ENCODE data around the gene ABTB2. TPM values are rescaled to one million over a fixed set of nuclear protein-coding genes. Genes with fewer than 3 reads are reported as not detected.

The ABTB2 gene
- total and polyA plus RNA-seq, 2 of the 8 experiments (the other 6 are each of a cell fraction or from before 2014, with no cell fraction given) = 7.7 to 10.2 TPM

DNA sequence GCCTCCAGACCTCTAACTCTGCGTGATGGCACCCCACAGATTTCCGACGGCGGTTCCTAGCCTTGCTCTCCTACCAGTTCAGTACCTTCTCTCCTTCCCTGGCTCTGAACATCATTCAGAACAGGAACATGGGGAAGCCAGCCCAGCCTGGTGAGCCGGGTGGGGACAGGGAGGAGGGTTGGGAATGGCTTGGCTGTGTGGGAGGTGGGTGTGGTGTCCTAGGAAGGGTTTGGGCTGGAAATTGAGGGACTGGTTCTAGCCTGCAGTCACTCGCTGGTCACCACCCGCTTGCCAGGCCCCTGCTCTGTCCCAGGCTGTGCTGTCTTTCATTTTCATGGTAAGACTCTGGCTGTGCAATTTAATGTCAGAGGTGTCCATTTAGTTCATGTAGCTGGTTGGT lies 218.5 kb downstream of the ABTB2 start:
- Histone ChIP-seq H2BK5ac (ENCODE audit: low read depth, low read length) (no peak overlapping the region), H3K9me3 (ENCODE audit: insufficient read depth in 2 of 2, low read depth in 1 of 2, low read length in 1 of 2) (no peaks in the 10 kb centered on the region), H2BK120ac (replicated peaks; ENCODE audit: low read depth, low read length) (no peak overlapping the region), H3K4me2 (ENCODE audit: insufficient read depth in 1 of 2, low read depth in 2 of 2, low read length in 2 of 2) (no peak overlapping the region), H3K4ac (replicated peaks; ENCODE audit: insufficient read length, low read depth, low read length) (no peak overlapping the region), H3K27me3 (replicated peaks in 1 of 4; ENCODE audit: control insufficient read depth in 3 of 4, extremely low read depth in 1 of 4, insufficient read depth in 3 of 4, low read length in 3 of 4) (no peaks in the 10 kb centered on the region), H4K20me1 (replicated peaks in 1 of 2; ENCODE audit: control insufficient read depth in 1 of 2, insufficient read depth in 2 of 2, low read length in 2 of 2) (peaks cover 2 to 4% of the 10 kb centered on the region in 2 experiments), H3K9ac (replicated peaks in 1 of 4; ENCODE audit: extremely low read depth in 1 of 4, low read depth in 3 of 4, low read length in 3 of 4) (no peak overlapping the region), H2BK15ac (ENCODE audit: low read length) (no peak overlapping the region), H2AK5ac (ENCODE audit: low read depth, low read length) (no peak overlapping the region), H3K4me1 (replicated peaks in 1 of 4; ENCODE audit: control insufficient read depth in 3 of 4, insufficient read depth in 4 of 4, low read length in 3 of 4) (no peaks in the 10 kb centered on the region), H3K79me2 (ENCODE audit: control insufficient read depth in 1 of 2, insufficient read depth in 2 of 2, low read length in 2 of 2) (no peaks in the 10 kb centered on the region), H3K18ac (ENCODE audit: extremely low read depth, low read length) (no peak overlapping the region), H3K56ac (replicated peaks; ENCODE audit: insufficient read length, low read depth, low read length) (no peak overlapping the region), H3K36me3 (ENCODE audit: control insufficient read depth in 2 of 4, insufficient read depth in 4 of 4, low read length in 3 of 4) (peaks cover 44 to 82% (median 67%) of the 10 kb centered on the region in 4 experiments), H3K23ac (ENCODE audit: insufficient read length) (no peak overlapping the region), H2BK12ac (ENCODE audit: low read depth, low read length) (no peak overlapping the region), H2BK20ac (ENCODE audit: low read length) (no peak overlapping the region), H4K5ac (ENCODE audit: insufficient read length, low read depth, low read length) (no peak overlapping the region), H2AFZ (ENCODE audit: low read length) (no peak overlapping the region), H3K4me3 (ENCODE audit: extremely low read depth in 1 of 4, insufficient read depth in 2 of 4, low read depth in 3 of 4, low read length in 4 of 4) (no peak overlapping the region), H3K79me1 (ENCODE audit: low read depth, low read length) (no peaks in the 10 kb centered on the region), H4K8ac (ENCODE audit: extremely low read depth, insufficient read depth, low read length) (no peak overlapping the region), H3K23me2 (ENCODE audit: low read depth, low read length) (no peaks in the 10 kb centered on the region; the same call in 1 of the 2 replicates), H3K14ac (ENCODE audit: insufficient read length) (no peak overlapping the region), H3K27ac (ENCODE audit: low read depth, low read length) (no peak overlapping the region), H4K91ac (replicated peaks; ENCODE audit: insufficient read length, low read length) (no peak overlapping the region)
- ChIA-PET CTCF (ENCODE audit: partially characterized antibody) (interaction anchor here (1.6 kb wide), 1 partner anchor 10 kb away, joined by 8 read pairs; no protein-coding TSS in a partner anchor), POLR2A (ENCODE audit: partially characterized antibody) (interaction anchor here (4.5 kb wide), 1 partner anchor 8 kb away, joined by 23 read pairs; no protein-coding TSS in a partner anchor)
- no peak for FAIRE-seq
- DNase-seq (ENCODE audit: low read depth in 1 of 2, low spot score in 2 of 2) = no peak
- WGBS, 2 experiments (ENCODE audit: extremely low coverage in 1 of 2, insufficient coverage in 1 of 2, insufficient read length in 1 of 2, insufficient replicate concordance in 2 of 2, low coverage in 1 of 2, low lambda C conversion rate in 2 of 2, missing lambda C conversion rate in 1 of 2) = 90% methylated on average over 7 of the region's 7 CpGs; no CpG with 5 or more reads in 1 of the 2 experiments
- TF ChIP-seq TBP (IDR thresholded peaks at IDR 0.05; ENCODE audit: low read depth, low read length) = no peak
- no peak for TF ChIP-seq CTBP2 (IDR thresholded peaks at IDR 0.05; ENCODE audit: borderline replicate concordance, insufficient read depth, insufficient read length, low read length)
- no peak for TF ChIP-seq PHF8 (conservative IDR thresholded peaks at IDR 0.05; ENCODE audit: low read depth, low read length)
- TF ChIP-seq GTF2F1 (IDR thresholded peaks at IDR 0.05; ENCODE audit: borderline replicate concordance, low read depth, low read length) = no peak
- no peak for TF ChIP-seq POLR2A (IDR thresholded peaks at IDR 0.05; ENCODE audit: control extremely low read depth in 1 of 2, low read depth in 2 of 2, low read length in 2 of 2)
- no peak for TF ChIP-seq EZH2 (IDR thresholded peaks at IDR 0.05; ENCODE audit: low read depth, low read length, severe bottlenecking)
- no peak for TF ChIP-seq KDM4A (IDR thresholded peaks at IDR 0.05; ENCODE audit: low read depth, low read length, severe bottlenecking)
- no peak for TF ChIP-seq JUN (IDR thresholded peaks at IDR 0.05; ENCODE audit: low read depth, low read length)
- TF ChIP-seq BACH1 (IDR thresholded peaks at IDR 0.05; ENCODE audit: low read length) = no peak
- no peak for TF ChIP-seq CHD1 (IDR thresholded peaks at IDR 0.05; ENCODE audit: low read depth, low read length)
- TF ChIP-seq, protein P1, sequence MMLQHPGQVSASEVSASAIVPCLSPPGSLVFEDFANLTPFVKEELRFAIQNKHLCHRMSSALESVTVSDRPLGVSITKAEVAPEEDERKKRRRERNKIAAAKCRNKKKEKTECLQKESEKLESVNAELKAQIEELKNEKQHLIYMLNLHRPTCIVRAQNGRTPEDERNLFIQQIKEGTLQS (IDR thresholded peaks at IDR 0.05; ENCODE audit: insufficient read depth, low read depth, low read length) = no peak
- no peak for TF ChIP-seq TCF12 (IDR thresholded peaks at IDR 0.05; ENCODE audit: low read depth, low read length)
- TF ChIP-seq SIRT6 (IDR thresholded peaks at IDR 0.05; ENCODE audit: low read length) = no peak
